GM18507 (cell line): ENCODE results near the gene SAFB2.

ENCODE experiments used
- DNase-seq: peaks from one replicate; pipeline ENCODE4 v3.0.0; 2011; ENCODE audit warnings: low read depth; ENCODE audit not compliant: insufficient read length; ENCODE audit errors: extremely low spot score
- FAIRE-seq: peaks from 2 replicates; lab custom pipeline; 2011; peaks lifted over from hg19 to GRCh38; lab: Jason Lieb, UNC

SAFB2 gene

GRCh38 chr19:5622465-5623396 is at the start of gene SAFB2, which contains the start of gene SAFB:
SAFB2 (minus strand) TSS chr19:5622776; CDS start chr19:5622715, 61 bp downstream.
SAFB (plus strand) TSS chr19:5623083; CDS start chr19:5623206, 123 bp downstream.
- peak; percentile 95 for DNase-seq
- FAIRE-seq, result peak; percentile 99

- no peak for DNase-seq
- no peak for FAIRE-seq
Measured at GRCh38 chr19:5671600-5671999, 49.0 kb upstream of the SAFB2 start.

- DNase-seq, result no peak
- no peak for FAIRE-seq
Measured at GRCh38 chr19:5669212-5669611, 46.6 kb upstream of the SAFB2 start.

GRCh38 chr19:5667751-5668271 is 45.2 kb upstream of the SAFB2 start:
- no peak for FAIRE-seq

GRCh38 chr19:5666921-5667610 is 44.5 kb upstream of the SAFB2 start:
- no peak for FAIRE-seq
- DNase-seq, result no peak

More at GRCh38 chr19:5667751-5668271, 45.2 kb upstream of the SAFB2 start:
- no peak for DNase-seq

GRCh38 chr19:5665781-5666513 is 43.4 kb upstream of the SAFB2 start:
- peak; percentile 88 for FAIRE-seq
- no peak for DNase-seq

- FAIRE-seq (no peak), DNase-seq (no peak)
Measured at GRCh38 chr19:5664515-5664914, 41.9 kb upstream of the SAFB2 start.

- FAIRE-seq, result no peak
Measured at GRCh38 chr19:5663904-5664303, 41.3 kb upstream of the SAFB2 start.

GRCh38 chr19:5661483-5661882 is 38.9 kb upstream of the SAFB2 start:
- DNase-seq (no peak), FAIRE-seq (no peak)

More at GRCh38 chr19:5663904-5664303, 41.3 kb upstream of the SAFB2 start:
- DNase-seq, result no peak

- no peak for DNase-seq
- no peak for FAIRE-seq
Measured at GRCh38 chr19:5655412-5655811, 32.8 kb upstream of the SAFB2 start.

GRCh38 chr19:5654931-5655330 is 32.4 kb upstream of the SAFB2 start:
- no peak for DNase-seq

GRCh38 chr19:5652261-5652660 is 29.7 kb upstream of the SAFB2 start:
- FAIRE-seq, result no peak

More at GRCh38 chr19:5654931-5655330, 32.4 kb upstream of the SAFB2 start:
- no peak for FAIRE-seq

GRCh38 chr19:5651361-5651760 is 28.8 kb upstream of the SAFB2 start:
- FAIRE-seq, result no peak
- DNase-seq, result no peak

More at GRCh38 chr19:5652261-5652660, 29.7 kb upstream of the SAFB2 start:
- no peak for DNase-seq

GRCh38 chr19:5648464-5648863 is 25.9 kb upstream of the SAFB2 start:
- no peak for DNase-seq
- FAIRE-seq, result peak; percentile 33

- DNase-seq (no peak), FAIRE-seq (no peak)
Measured at GRCh38 chr19:5646703-5647102, 24.1 kb upstream of the SAFB2 start.

GRCh38 chr19:5645409-5645808 is 22.8 kb upstream of the SAFB2 start:
- FAIRE-seq, result no peak
- DNase-seq, result no peak

GRCh38 chr19:5644037-5644436 is 21.5 kb upstream of the SAFB2 start:
- FAIRE-seq (no peak), DNase-seq (no peak)

GRCh38 chr19:5643060-5643459 is 20.5 kb upstream of the SAFB2 start:
- DNase-seq (no peak), FAIRE-seq (no peak)

- FAIRE-seq (no peak), DNase-seq (no peak)
Measured at GRCh38 chr19:5642204-5642603, 19.6 kb upstream of the SAFB2 start.
